IPS-20b (cell line): ENCODE data around the gene SUPT7L.
"Not testable (repeated sequence)": the region's sequence is repeated elsewhere in the genome, so short reads cannot be mapped to it uniquely, and the experiment has no call there.

ENCODE experiments used
- H3K27ac ChIP-seq: one replicate; pipeline ENCODE4 v1.5.1; 2013; ENCODE audit warnings: low read length
- H3K27me3 ChIP-seq: 2 replicates; pipeline ENCODE4 v1.6.1; 2013; ENCODE audit warnings: mild to moderate bottlenecking, low read length, inconsistent platforms; ENCODE audit not compliant: insufficient read depth
- H3K36me3 ChIP-seq: 2 replicates; pipeline ENCODE4 v1.6.1; 2013; ENCODE audit warnings: low read depth, mild to moderate bottlenecking, inconsistent platforms, low read length, moderate library complexity; ENCODE audit not compliant: insufficient read depth
- H3K4me1 ChIP-seq: 2 replicates; pipeline ENCODE4 v1.6.1; 2013; ENCODE audit warnings: mild to moderate bottlenecking, control low read depth, inconsistent platforms, low read length, moderate library complexity; ENCODE audit not compliant: insufficient read depth
- H3K4me3 ChIP-seq: 2 replicates; pipeline ENCODE4 v1.5.1; 2013; ENCODE audit warnings: mild to moderate bottlenecking, low read length, inconsistent platforms
- H3K9ac ChIP-seq: 2 replicates; pipeline ENCODE4 v1.6.1; 2013; ENCODE audit warnings: low read depth, mild to moderate bottlenecking, inconsistent platforms, low read length, moderate library complexity
- H3K9me3 ChIP-seq: 2 replicates; pipeline ENCODE4 v1.6.1; 2013; ENCODE audit warnings: mild to moderate bottlenecking, low read depth, low read length, inconsistent platforms; ENCODE audit not compliant: insufficient read depth

Gene SUPT7L

GRCh38 chr2:27630257-27630656 lies 33.2 kb downstream of the SUPT7L start:
- H3K4me3 ChIP-seq, H3K27ac ChIP-seq, H3K9ac ChIP-seq, H3K4me1 ChIP-seq, H3K27me3 ChIP-seq, H3K9me3 ChIP-seq: not testable (repeated sequence)
- H3K36me3 ChIP-seq: peaks cover 51% of the 10 kb centered on the region

GRCh38 chr2:27628767-27629709 lies 34.4 kb downstream of the SUPT7L start, which contains the start of the genes CCDC121 and GPN1:
Gene CCDC121 (minus strand): TSS chr2:27629012. CDS start chr2:27627799, 1,213 bp downstream.
Gene GPN1 (plus strand): TSS chr2:27629050. CDS start chr2:27629059, 9 bp downstream.
- no peaks in the 10 kb centered on the region for H3K4me1 ChIP-seq
- peaks cover 48% of the 10 kb centered on the region for H3K36me3 ChIP-seq
- no peaks in the 10 kb centered on the region for H3K27me3 ChIP-seq
- no peaks in the 10 kb centered on the region for H3K9me3 ChIP-seq
- peak within 1 kb of the TSS; percentile 95 for H3K4me3 ChIP-seq
- H3K27ac ChIP-seq: peak within 1 kb of the TSS; percentile 74
- H3K9ac ChIP-seq: peak within 1 kb of the TSS; percentile 97

GRCh38 chr2:27627963-27628766 lies 35.2 kb downstream of the SUPT7L start:
- no peaks in the 10 kb centered on the region for H3K27me3 ChIP-seq
- peak overlapping the region; percentile 97; the same call in 1 of the 2 replicates for H3K9ac ChIP-seq
- H3K27ac ChIP-seq: no peak overlapping the region
- H3K4me3 ChIP-seq: peak overlapping the region; percentile 95
- H3K36me3 ChIP-seq: peaks cover 48% of the 10 kb centered on the region
- H3K4me1 ChIP-seq: no peaks in the 10 kb centered on the region
- H3K9me3 ChIP-seq: no peaks in the 10 kb centered on the region

GRCh38 chr2:27626921-27627320 lies 36.5 kb downstream of the SUPT7L start:
- H3K36me3 ChIP-seq: peaks cover 48% of the 10 kb centered on the region
- not testable (repeated sequence) for H3K4me3 ChIP-seq, H3K27me3 ChIP-seq, H3K9me3 ChIP-seq, H3K4me1 ChIP-seq, H3K9ac ChIP-seq, H3K27ac ChIP-seq

GRCh38 chr2:27626323-27626722 lies 37.1 kb downstream of the SUPT7L start:
- not testable (repeated sequence) for H3K4me1 ChIP-seq, H3K27me3 ChIP-seq, H3K4me3 ChIP-seq, H3K9me3 ChIP-seq, H3K9ac ChIP-seq, H3K27ac ChIP-seq
- H3K36me3 ChIP-seq: peaks cover 48% of the 10 kb centered on the region

- no peak overlapping the region for H3K9ac ChIP-seq
- H3K27ac ChIP-seq: no peak overlapping the region
- H3K4me1 ChIP-seq: 0 out of 2 replicates have a peak, but pooled peaks cover 6% of the 10 kb centered on the region
- no peaks in the 10 kb centered on the region for H3K27me3 ChIP-seq
- no peaks in the 10 kb centered on the region for H3K9me3 ChIP-seq
- no peak overlapping the region for H3K4me3 ChIP-seq
- H3K36me3 ChIP-seq: peaks cover 50% of the 10 kb centered on the region
Observed at GRCh38 chr2:27624943-27625342, 38.5 kb downstream of the SUPT7L start.

GRCh38 chr2:27622921-27623384 lies 40.5 kb downstream of the SUPT7L start:
- H3K9ac ChIP-seq: no peak overlapping the region
- H3K9me3 ChIP-seq: no peaks in the 10 kb centered on the region
- peaks cover 66% of the 10 kb centered on the region for H3K36me3 ChIP-seq
- no peaks in the 10 kb centered on the region for H3K27me3 ChIP-seq
- no peak overlapping the region for H3K4me3 ChIP-seq
- 0 out of 2 replicates have a peak, but pooled peaks cover 6% of the 10 kb centered on the region for H3K4me1 ChIP-seq
- H3K27ac ChIP-seq: no peak overlapping the region

GRCh38 chr2:27621524-27621923 lies 41.9 kb downstream of the SUPT7L start:
- no peak overlapping the region for H3K27ac ChIP-seq
- 0 out of 2 replicates have a peak, but pooled peaks cover 6% of the 10 kb centered on the region for H3K4me1 ChIP-seq
- H3K9me3 ChIP-seq: no peaks in the 10 kb centered on the region
- H3K36me3 ChIP-seq: peaks cover 80% of the 10 kb centered on the region
- H3K4me3 ChIP-seq: no peak overlapping the region
- H3K9ac ChIP-seq: no peak overlapping the region
- H3K27me3 ChIP-seq: no peaks in the 10 kb centered on the region

- H3K27me3 ChIP-seq: no peaks in the 10 kb centered on the region
- peaks cover 56% of the 10 kb centered on the region for H3K36me3 ChIP-seq
- H3K27ac ChIP-seq: no peak overlapping the region
- H3K4me1 ChIP-seq: no peaks in the 10 kb centered on the region
- H3K9me3 ChIP-seq: no peaks in the 10 kb centered on the region
- no peak overlapping the region for H3K9ac ChIP-seq
- H3K4me3 ChIP-seq: no peak overlapping the region
Observed at GRCh38 chr2:27615316-27615715, 48.1 kb downstream of the SUPT7L start.

- H3K9ac ChIP-seq: no peak overlapping the region
- H3K27me3 ChIP-seq: no peaks in the 10 kb centered on the region
- peaks cover 55% of the 10 kb centered on the region for H3K36me3 ChIP-seq
- H3K4me3 ChIP-seq: no peak overlapping the region
- H3K27ac ChIP-seq: no peak overlapping the region
- no peaks in the 10 kb centered on the region for H3K9me3 ChIP-seq
- H3K4me1 ChIP-seq: no peaks in the 10 kb centered on the region
Observed at GRCh38 chr2:27613985-27614384, 49.4 kb downstream of the SUPT7L start.

- Histone ChIP-seq H3K27me3 (no peaks in the 10 kb centered on the region), H3K4me1 (no peaks in the 10 kb centered on the region), H3K36me3 (peaks cover 66% of the 10 kb centered on the region), H3K9me3 (no peaks in the 10 kb centered on the region), H3K27ac (no peak overlapping the region), H3K4me3 (no peak overlapping the region), H3K9ac (no peak overlapping the region)
Observed at GRCh38 chr2:27606611-27607010, 56.8 kb downstream of the SUPT7L start.
